ENCODE data around the gene TRAM2. TPM values are rescaled to one million over a fixed set of nuclear protein-coding genes. Genes with fewer than 3 reads are reported as not detected.

The TRAM2 gene
- total RNA-seq, 4 donors from 2014 or later, result 6.5 to 14.1 (median 7.2) TPM

- TF ChIP-seq CTCF (IDR thresholded peaks at IDR 0.05), result no peak
- TF ChIP-seq POLR2AphosphoS5 (IDR thresholded peaks at IDR 0.05), result no peak
- no peak for TF ChIP-seq POLR2A (IDR thresholded peaks at IDR 0.05)
- TF ChIP-seq EP300 (IDR thresholded peaks at IDR 0.05), result no peak
- H3K9me3 ChIP-seq, result no peaks in the 10 kb centered on the region
- WGBS, result 37% methylated on average over 2 of the region's 2 CpGs
- no peaks in the 10 kb centered on the region for H3K27me3 ChIP-seq
- peak overlapping the region; percentile 83 for H3K4me3 ChIP-seq
- no peaks in the 10 kb centered on the region for H3K36me3 ChIP-seq
- H3K4me1 ChIP-seq, result peaks cover 79% of the 10 kb centered on the region
- DNase-seq (ENCODE audit: low spot score in 2 of 2), result no peak
- H3K27ac ChIP-seq, result peak overlapping the region; percentile 36
These were observed 3.6 kb downstream of the TRAM2 start for GRCh38 chr6:52573295-52573694.

- no peak for TF ChIP-seq POLR2AphosphoS5 (IDR thresholded peaks at IDR 0.05)
- no peak for TF ChIP-seq POLR2A (IDR thresholded peaks at IDR 0.05)
- no peak for TF ChIP-seq EP300 (IDR thresholded peaks at IDR 0.05)
- no peak for TF ChIP-seq CTCF (IDR thresholded peaks at IDR 0.05)
- DNase-seq (ENCODE audit: low spot score in 2 of 2), result no peak
- 87% methylated on average over 4 of the region's 4 CpGs for WGBS
- Histone ChIP-seq H3K36me3 (no peaks in the 10 kb centered on the region), H3K4me3 (no peak overlapping the region), H3K27ac (no peak overlapping the region), H3K27me3 (no peaks in the 10 kb centered on the region), H3K9me3 (no peaks in the 10 kb centered on the region), H3K4me1 (peaks cover 71% of the 10 kb centered on the region)
These were observed 4.3 kb downstream of the TRAM2 start for GRCh38 chr6:52572536-52572935.

- no peak overlapping the region for H3K4me3 ChIP-seq
- no peaks in the 10 kb centered on the region for H3K36me3 ChIP-seq
- WGBS, result 69% methylated on average over 10 of the region's 10 CpGs
- TF ChIP-seq CTCF (IDR thresholded peaks at IDR 0.05) (no peak), POLR2A (IDR thresholded peaks at IDR 0.05) (no peak)
- peaks cover 67% of the 10 kb centered on the region for H3K4me1 ChIP-seq
- no peaks in the 10 kb centered on the region for H3K9me3 ChIP-seq
- no peak for DNase-seq (ENCODE audit: low spot score in 2 of 2)
- peak overlapping the region; percentile 54 for H3K27ac ChIP-seq
- no peaks in the 10 kb centered on the region for H3K27me3 ChIP-seq
These were observed 5.6 kb downstream of the TRAM2 start for GRCh38 chr6:52571099-52571755.

DNA sequence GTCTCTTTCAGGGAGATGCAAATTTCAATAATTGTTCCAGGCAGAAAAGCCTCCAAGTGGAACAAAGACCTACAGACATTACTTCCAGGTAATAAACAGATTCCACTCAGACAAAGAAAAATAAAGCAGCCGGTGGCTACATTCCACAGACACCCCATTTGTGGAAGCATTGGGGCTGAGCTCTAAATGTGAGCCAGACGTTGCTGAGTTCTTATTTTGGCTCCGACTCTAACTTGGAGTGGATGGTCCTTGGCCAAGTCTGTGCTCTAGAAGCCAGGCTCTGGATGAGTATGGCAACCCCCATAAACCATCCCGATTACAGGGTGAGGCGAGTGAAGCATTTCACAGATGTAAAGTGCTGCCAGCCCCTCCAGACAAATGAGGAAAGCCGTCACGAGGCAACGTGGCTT, 6.6 kb downstream of the TRAM2 start:
- Histone ChIP-seq H3K9me3 (no peaks in the 10 kb centered on the region), H3K27me3 (no peaks in the 10 kb centered on the region), H3K27ac (peak overlapping the region; percentile 54), H3K36me3 (no peaks in the 10 kb centered on the region), H3K4me1 (peaks cover 61% of the 10 kb centered on the region), H3K4me3 (no peak overlapping the region)
- WGBS, result 37% methylated on average over 8 of the region's 8 CpGs
- peak in 1 of 2 donors; percentile 73 for DNase-seq (ENCODE audit: low spot score in 2 of 2)
- TF ChIP-seq CTCF (IDR thresholded peaks at IDR 0.05), result no peak
- no peak for TF ChIP-seq POLR2A (IDR thresholded peaks at IDR 0.05)
- no peak for TF ChIP-seq POLR2AphosphoS5 (IDR thresholded peaks at IDR 0.05)
- no peak for TF ChIP-seq EP300 (IDR thresholded peaks at IDR 0.05)

DNA sequence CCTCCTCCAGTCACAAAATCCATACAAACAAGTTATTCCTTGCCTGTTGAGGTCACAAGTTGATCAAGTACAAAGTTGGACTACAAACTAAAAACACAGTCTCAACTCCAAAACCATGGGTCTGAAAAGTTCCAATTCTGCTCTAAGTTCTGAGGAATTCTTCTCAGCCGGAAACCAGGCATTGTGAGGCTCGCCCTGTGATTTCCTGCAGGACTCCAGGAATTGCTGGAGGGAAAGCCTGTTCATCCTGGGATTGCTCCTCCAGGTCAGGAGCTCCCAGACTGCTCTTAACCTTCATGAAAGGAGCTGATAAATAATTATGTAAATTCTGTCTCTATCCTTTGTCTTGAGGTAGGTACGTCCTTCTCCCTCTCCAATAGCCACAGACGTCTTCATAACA, 8.5 kb downstream of the TRAM2 start:
- H3K9me3 ChIP-seq, result no peaks in the 10 kb centered on the region
- H3K36me3 ChIP-seq, result no peaks in the 10 kb centered on the region
- DNase-seq (ENCODE audit: low spot score in 2 of 2), result no peak
- no peaks in the 10 kb centered on the region for H3K27me3 ChIP-seq
- WGBS, result 78% methylated on average over 4 of the region's 4 CpGs
- H3K4me1 ChIP-seq, result peaks cover 43% of the 10 kb centered on the region
- no peak overlapping the region for H3K4me3 ChIP-seq
- TF ChIP-seq CTCF (IDR thresholded peaks at IDR 0.05), result no peak
- no peak for TF ChIP-seq POLR2A (IDR thresholded peaks at IDR 0.05)
- no peak for TF ChIP-seq EP300 (IDR thresholded peaks at IDR 0.05)
- no peak for TF ChIP-seq POLR2AphosphoS5 (IDR thresholded peaks at IDR 0.05)
- no peak overlapping the region for H3K27ac ChIP-seq

Data from suprapubic skin (tissue), 4 donors.